Posterior vena cava (tissue), 2 donors: ENCODE data around the gene VSTM2B. TPM values are rescaled to one million over a fixed set of nuclear protein-coding genes. Genes with fewer than 3 reads are reported as not detected.
"Not testable (repeated sequence)": the region's sequence is repeated elsewhere in the genome, so short reads cannot be mapped to it uniquely, and the experiment has no call there.

ENCODE experiments used
- DNase-seq: peaks from one replicate; pipeline ENCODE4 v3.0.0-alpha.2; 2020; ENCODE audit warnings: low spot score
- intact Hi-C, 2 donors: fragments of 100-400 bp; cut with DNase I; formaldehyde crosslinking; loops; one replicate each; pipeline versions ENCODE4 v1.14.1 to v1.14.2; 2022 to 2023
- total RNA-seq, 2 donors: library from RNA; stranded (reverse); fragmentation: NEBNext Ultra II Directional; extraction: Animal tissue kit (Norgen Biotek cat#: 25700); gene quantifications; one replicate each; pipeline ENCODE4 v1.2.1, GENCODE V29; 2021
- donor health status: DM: yes; HTN: yes; CAD: no.
- donor health status: DM: yes; HTN: yes; CAD: no.

Gene VSTM2B
- total RNA-seq, 2 donors from 2014 or later: not detected

- DNase-seq: no peak
- intact Hi-C loops: no loop called here
These were observed 28.4 kb downstream of the VSTM2B start for GRCh38 chr19:29554149-29554548.

- intact Hi-C loops, DNase-seq: not testable (repeated sequence)
These were observed 33.3 kb downstream of the VSTM2B start for GRCh38 chr19:29559110-29559509.

- DNase-seq: no peak
- intact Hi-C loops: no loop called here
These were observed 33.9 kb downstream of the VSTM2B start for GRCh38 chr19:29559743-29560142.

GRCh38 chr19:29560313-29561075 is 34.7 kb downstream of the VSTM2B start:
- DNase-seq: no peak
- intact Hi-C loops: no loop called here

- intact Hi-C loops: no loop called here
- DNase-seq: no peak
These were observed 35.8 kb downstream of the VSTM2B start for GRCh38 chr19:29561601-29562000.

- intact Hi-C loops: no loop called here
- no peak for DNase-seq
These were observed 36.8 kb downstream of the VSTM2B start for GRCh38 chr19:29562299-29563297.

- DNase-seq: no peak
- intact Hi-C loops: no loop called here
These were observed 37.8 kb downstream of the VSTM2B start for GRCh38 chr19:29563486-29564101.

- no peak for DNase-seq
- intact Hi-C loops: no loop called here
These were observed 38.8 kb downstream of the VSTM2B start for GRCh38 chr19:29564574-29565005.

GRCh38 chr19:29565171-29565570 is 39.4 kb downstream of the VSTM2B start:
- intact Hi-C loops: no loop called here
- DNase-seq: no peak

GRCh38 chr19:29566496-29567054 is 40.8 kb downstream of the VSTM2B start:
- DNase-seq: no peak
- intact Hi-C loops: no loop called here

GRCh38 chr19:29567366-29567915 is 41.6 kb downstream of the VSTM2B start:
- intact Hi-C loops: no loop called here
- no peak for DNase-seq

- intact Hi-C loops: no loop called here
- no peak for DNase-seq
These were observed 42.5 kb downstream of the VSTM2B start for GRCh38 chr19:29568036-29569025.

GRCh38 chr19:29569038-29569911 is 43.5 kb downstream of the VSTM2B start:
- intact Hi-C loops: no loop called here
- DNase-seq: no peak

- intact Hi-C loops: no loop called here
- no peak for DNase-seq
These were observed 45.4 kb downstream of the VSTM2B start for GRCh38 chr19:29571181-29571580.

GRCh38 chr19:29573486-29573885 is 47.7 kb downstream of the VSTM2B start:
- DNase-seq: no peak

GRCh38 chr19:29574510-29574909 is 48.7 kb downstream of the VSTM2B start:
- intact Hi-C loops: no loop called here

More at GRCh38 chr19:29573486-29573885, 47.7 kb downstream of the VSTM2B start:
- intact Hi-C loops: no loop called here

GRCh38 chr19:29576046-29576606 is 50.3 kb downstream of the VSTM2B start:
- intact Hi-C loops: no loop called here
- no peak for DNase-seq

More at GRCh38 chr19:29574510-29574909, 48.7 kb downstream of the VSTM2B start:
- DNase-seq: no peak
